IPS-18a (cell line): ENCODE measurements around the gene MUC4.
"Not testable (repeated sequence)": the region's sequence is repeated elsewhere in the genome, so short reads cannot be mapped to it uniquely, and the experiment has no call there.

Experiments
- H3K27ac ChIP-seq: one replicate; pipeline ENCODE4 v1.5.1; 2013; ENCODE audit warnings: low read length
- H3K27me3 ChIP-seq: one replicate; pipeline ENCODE4 v1.6.1; 2013; ENCODE audit warnings: mild to moderate bottlenecking, low read length; ENCODE audit not compliant: control insufficient read depth, insufficient read depth
- H3K36me3 ChIP-seq: one replicate; pipeline ENCODE4 v1.6.1; 2013; ENCODE audit warnings: low read depth, low read length; ENCODE audit not compliant: control insufficient read depth
- H3K4me1 ChIP-seq: one replicate; pipeline ENCODE4 v1.6.1; 2013; ENCODE audit warnings: low read depth, low read length; ENCODE audit not compliant: control insufficient read depth
- H3K4me3 ChIP-seq: one replicate; pipeline ENCODE4 v1.5.1; 2013; ENCODE audit warnings: low read length
- H3K9ac ChIP-seq: one replicate; pipeline ENCODE4 v1.6.1; 2013; ENCODE audit warnings: mild to moderate bottlenecking, low read length, moderate library complexity
- H3K9me3 ChIP-seq: one replicate; pipeline ENCODE4 v1.6.1; 2013; ENCODE audit warnings: low read depth, low read length; ENCODE audit not compliant: control insufficient read depth

The MUC4 gene

DNA sequence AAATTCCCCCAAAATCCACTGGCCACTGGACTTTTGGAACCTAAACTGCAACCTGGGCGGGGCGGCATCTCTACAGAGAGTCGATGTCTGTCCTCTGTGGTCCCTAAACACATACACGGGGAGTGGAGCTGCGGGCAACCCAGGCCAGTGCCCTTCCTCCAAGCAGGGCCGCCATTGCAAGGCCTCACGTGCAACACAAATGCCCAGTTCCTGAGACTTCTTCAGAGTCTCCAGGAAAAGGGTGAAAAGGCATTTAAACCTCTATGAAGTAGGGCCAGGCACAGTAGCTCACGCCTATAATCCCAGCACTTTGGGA lies 4.9 kb downstream of the MUC4 start:
- Histone ChIP-seq H3K27ac (peak overlapping the region; percentile 44), H3K4me3 (no peak overlapping the region), H3K9ac (no peak overlapping the region), H3K36me3 (no peaks in the 10 kb centered on the region), H3K4me1 (peaks cover 20% of the 10 kb centered on the region), H3K27me3 (no peaks in the 10 kb centered on the region), H3K9me3 (no peaks in the 10 kb centered on the region)

DNA sequence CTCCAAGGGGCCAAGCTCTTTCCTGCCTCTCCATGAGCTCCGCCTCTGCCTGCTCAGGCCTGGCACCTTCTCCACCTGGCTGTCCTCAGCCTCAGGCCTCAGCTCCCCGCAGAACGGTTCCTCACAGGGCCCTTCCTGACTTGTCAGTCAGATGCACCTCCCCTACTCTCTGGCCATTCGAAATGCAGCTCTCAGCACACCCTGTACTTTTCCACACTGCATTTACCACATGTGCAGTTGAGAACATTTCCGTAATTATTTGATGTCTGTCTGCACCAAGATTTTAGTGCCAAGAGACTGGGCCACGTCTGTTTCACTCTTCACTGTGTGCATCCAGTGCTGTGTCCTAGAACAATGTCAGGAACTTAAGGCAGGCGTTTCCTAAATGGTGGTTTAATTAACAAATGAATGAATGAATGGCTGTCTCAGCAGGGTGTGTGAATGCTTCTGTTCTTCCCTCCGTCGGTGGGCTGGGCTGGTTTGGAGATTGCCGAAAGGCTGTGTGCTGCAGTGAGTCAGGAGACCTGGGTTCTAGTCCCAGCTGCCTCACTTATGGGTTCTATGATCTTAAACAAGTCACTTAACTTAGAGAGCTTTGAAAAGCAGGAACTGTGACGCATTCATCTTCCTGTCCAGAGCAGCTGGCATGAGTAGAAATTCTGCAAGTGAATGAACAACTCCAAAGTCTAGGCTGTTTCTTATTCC lies 5.4 kb downstream of the MUC4 start:
- Histone ChIP-seq H3K9me3 (no peaks in the 10 kb centered on the region), H3K27me3 (no peaks in the 10 kb centered on the region), H3K36me3 (no peaks in the 10 kb centered on the region), H3K4me1 (peaks cover 21% of the 10 kb centered on the region), H3K27ac (peak overlapping the region; percentile 83), H3K9ac (peak overlapping the region; percentile 19), H3K4me3 (peak overlapping the region; percentile 42)

DNA sequence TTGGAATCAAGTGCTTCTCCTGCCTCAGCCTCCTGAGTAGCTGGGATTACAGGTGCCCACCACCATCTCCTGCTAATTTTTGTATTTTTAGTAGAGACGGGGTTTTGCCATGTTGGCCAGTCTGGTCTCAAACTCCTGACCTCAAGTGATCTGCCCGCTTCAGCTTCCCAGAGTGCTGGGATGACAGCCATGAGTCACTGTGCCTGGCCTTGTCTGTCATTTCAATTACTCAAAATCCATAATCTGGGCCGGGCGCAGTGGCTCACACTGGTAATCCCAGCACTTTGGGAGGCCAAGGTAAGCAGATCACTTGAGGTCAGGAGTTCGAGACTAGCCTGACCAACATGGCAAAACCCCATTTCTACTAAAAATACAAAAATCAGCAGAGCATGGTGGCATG lies 6.1 kb downstream of the MUC4 start:
- H3K4me1 ChIP-seq: peaks cover 21% of the 10 kb centered on the region
- H3K27me3 ChIP-seq, H3K4me3 ChIP-seq, H3K9me3 ChIP-seq, H3K9ac ChIP-seq, H3K36me3 ChIP-seq, H3K27ac ChIP-seq: not testable (repeated sequence)

DNA sequence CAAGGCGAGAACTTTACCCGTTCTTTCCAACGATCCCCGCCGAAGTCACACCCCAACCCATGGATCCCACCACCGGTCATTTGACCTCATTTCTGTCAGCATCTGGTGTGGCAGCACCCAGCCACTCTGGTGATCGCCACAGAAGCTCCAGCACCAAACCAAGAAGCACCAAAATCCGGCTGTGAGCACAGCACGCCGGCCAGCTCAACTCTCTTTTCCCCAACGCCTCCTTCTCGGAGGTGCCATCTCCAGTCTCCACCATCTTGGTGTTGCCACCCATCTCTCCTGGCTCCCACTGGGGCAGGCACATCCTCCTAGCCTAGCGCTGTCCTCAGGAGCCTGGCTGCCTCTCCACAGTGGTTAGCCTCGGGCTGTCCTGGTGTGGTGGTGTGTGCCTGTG lies 6.5 kb downstream of the MUC4 start:
- Histone ChIP-seq H3K4me1 (peaks cover 21% of the 10 kb centered on the region), H3K9ac (no peak overlapping the region), H3K9me3 (no peaks in the 10 kb centered on the region), H3K27me3 (no peaks in the 10 kb centered on the region), H3K27ac (no peak overlapping the region), H3K36me3 (no peaks in the 10 kb centered on the region), H3K4me3 (no peak overlapping the region)

DNA sequence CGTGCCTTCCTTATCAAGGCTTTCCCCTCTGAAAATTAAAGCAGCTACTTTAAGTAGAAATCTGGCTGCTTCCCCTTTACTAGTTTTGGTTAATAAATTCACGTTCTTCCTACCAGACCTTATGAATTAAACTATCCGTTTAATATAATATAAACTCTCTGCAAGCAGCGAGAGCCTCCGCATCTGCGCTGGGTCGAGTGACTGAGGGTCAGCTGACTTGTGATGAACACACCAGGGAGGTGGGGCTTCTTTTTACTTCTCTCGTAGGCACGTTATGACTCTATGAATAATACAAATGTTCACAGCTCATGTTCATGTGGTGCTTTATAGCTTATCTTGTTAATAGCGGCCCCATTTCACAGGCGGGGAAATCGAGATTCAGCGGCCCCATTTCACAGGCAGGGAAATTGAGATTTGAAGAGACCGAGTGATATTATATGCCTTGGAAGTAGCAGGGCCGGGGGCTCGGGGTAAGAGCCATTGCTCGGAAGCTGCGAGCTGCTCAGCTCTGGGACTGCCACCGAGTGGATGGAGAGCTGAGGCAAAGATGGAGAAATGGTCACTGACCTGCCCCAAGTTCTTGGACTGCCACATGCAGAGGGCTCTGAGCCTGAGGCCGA lies 8.3 kb downstream of the MUC4 start:
- Histone ChIP-seq H3K27ac (no peak overlapping the region), H3K4me1 (peaks cover 21% of the 10 kb centered on the region), H3K27me3 (no peaks in the 10 kb centered on the region)

DNA sequence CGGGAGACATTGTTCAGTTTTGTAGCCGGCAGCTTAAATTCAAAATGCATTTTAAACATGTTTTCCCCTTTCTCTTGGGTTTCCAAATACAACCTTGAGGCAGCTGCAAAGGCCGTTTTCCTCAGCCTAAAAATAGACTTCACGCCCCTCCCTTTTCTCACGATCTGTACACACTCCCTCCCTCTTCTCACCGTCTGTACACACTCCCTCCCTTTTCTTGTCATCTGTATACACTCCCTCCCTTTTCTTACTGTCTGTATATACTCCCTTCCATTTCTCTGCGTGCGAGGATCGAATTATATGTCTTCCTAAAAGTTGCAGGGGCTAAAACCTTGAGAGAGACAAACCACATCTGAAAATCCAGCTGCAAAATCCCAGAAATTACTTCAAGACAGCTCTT lies 8.9 kb downstream of the MUC4 start:
- no peaks in the 10 kb centered on the region for H3K9me3 ChIP-seq
- no peaks in the 10 kb centered on the region for H3K27me3 ChIP-seq
- H3K4me3 ChIP-seq: no peak overlapping the region
- no peak overlapping the region for H3K9ac ChIP-seq
- H3K4me1 ChIP-seq: peaks cover 21% of the 10 kb centered on the region
- H3K36me3 ChIP-seq: no peaks in the 10 kb centered on the region
- no peak overlapping the region for H3K27ac ChIP-seq

More for the DNA sequence above, 8.3 kb downstream of the MUC4 start:
- H3K9me3 ChIP-seq: no peaks in the 10 kb centered on the region
- no peak overlapping the region for H3K4me3 ChIP-seq
- H3K9ac ChIP-seq: no peak overlapping the region
- no peaks in the 10 kb centered on the region for H3K36me3 ChIP-seq

DNA sequence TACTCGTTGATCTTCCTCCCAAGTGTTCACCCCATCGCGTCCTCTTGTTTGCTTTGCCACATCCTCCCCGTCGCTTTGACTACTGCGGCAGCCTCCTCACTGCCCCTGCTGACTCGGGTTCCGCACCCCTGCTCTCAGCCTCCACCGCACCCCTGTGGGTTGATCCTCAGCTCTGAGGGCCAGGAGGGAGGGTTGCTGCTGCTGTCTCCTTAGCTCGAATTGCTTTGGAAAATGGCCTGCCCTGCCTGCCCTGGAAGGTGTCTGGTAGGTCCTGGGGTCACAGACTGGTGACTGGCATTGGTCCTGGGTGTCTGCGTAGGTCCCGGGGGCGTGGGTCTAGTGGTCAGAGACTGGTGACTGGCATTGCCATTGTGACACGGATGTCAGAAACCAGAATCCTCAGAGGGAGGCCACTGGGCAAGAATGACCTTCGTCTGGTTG lies 9.4 kb downstream of the MUC4 start:
- Histone ChIP-seq H3K9me3 (no peaks in the 10 kb centered on the region), H3K27me3 (no peaks in the 10 kb centered on the region), H3K4me3 (no peak overlapping the region), H3K9ac (no peak overlapping the region), H3K27ac (no peak overlapping the region), H3K4me1 (peaks cover 17% of the 10 kb centered on the region), H3K36me3 (no peaks in the 10 kb centered on the region)

DNA sequence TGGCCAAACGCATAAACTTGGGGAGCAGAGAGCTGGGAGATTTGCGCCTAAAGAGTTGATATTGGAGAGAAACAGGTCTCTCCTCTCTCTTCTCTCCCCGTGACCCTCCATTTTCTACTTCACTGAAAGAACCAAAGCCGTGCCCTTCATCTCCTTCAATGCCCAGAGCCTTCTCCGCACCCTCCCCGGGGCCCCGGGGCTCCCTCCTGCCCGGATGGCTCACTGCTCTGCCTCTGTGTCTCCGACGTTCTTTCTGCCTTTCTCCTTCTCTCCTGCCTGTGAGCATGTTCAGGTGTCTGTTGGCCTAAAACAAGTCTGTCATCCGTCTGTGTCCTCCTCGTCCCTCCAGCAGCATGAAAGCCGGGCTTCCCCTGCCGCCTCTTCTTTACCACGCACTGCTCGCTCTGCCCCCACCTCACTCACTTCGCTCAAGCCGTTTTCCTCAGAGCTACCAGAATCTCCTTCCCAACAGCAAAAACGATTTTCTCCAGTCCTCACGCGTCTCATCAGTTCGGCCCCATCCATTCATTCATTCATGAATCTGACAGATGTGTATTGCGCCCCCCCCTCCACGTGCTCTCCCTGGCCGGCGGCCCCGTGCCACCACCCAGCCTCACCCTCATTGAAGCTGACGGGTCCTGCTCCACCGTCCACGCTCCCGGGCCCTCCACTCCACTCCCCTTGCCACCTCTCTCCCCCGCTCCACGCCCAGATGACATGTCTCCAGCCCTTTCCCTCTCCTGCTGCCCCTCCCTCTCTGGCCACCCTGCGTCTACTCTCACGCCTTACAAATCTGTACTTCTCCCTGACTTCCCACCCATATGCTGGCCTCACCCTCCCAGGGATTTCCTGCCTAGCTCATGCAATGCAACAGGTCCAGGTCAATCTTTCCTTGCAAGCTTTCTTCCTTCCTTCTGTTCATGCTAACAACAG lies 10.2 kb downstream of the MUC4 start:
- Histone ChIP-seq H3K9ac (no peak overlapping the region), H3K9me3 (no peaks in the 10 kb centered on the region), H3K36me3 (no peaks in the 10 kb centered on the region), H3K4me3 (no peak overlapping the region), H3K27ac (no peak overlapping the region), H3K4me1 (peaks cover 17% of the 10 kb centered on the region), H3K27me3 (no peaks in the 10 kb centered on the region)

DNA sequence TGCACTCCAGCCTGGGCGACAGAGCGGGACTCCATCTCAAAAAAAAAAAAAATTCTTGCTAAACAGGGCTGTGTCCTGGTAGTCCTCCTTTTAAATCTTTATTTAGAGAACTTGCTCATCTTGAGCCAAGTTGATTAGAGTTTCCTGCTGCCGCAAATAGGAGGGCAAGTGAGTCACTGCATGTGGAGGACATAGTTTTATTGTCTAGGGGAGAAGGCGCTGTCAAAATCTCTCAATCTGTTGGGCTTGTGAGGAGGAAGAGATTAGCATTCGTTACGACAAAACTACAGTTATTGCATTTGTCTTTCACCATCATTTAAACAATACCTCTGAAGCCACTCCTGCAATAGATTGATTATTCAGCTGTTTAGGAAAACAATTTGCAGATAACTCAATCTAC lies 11.5 kb downstream of the MUC4 start:
- Histone ChIP-seq H3K27ac (no peak overlapping the region), H3K9ac (no peak overlapping the region), H3K4me1 (peaks cover 8% of the 10 kb centered on the region), H3K9me3 (no peaks in the 10 kb centered on the region), H3K36me3 (no peaks in the 10 kb centered on the region), H3K4me3 (no peak overlapping the region), H3K27me3 (no peaks in the 10 kb centered on the region)

DNA sequence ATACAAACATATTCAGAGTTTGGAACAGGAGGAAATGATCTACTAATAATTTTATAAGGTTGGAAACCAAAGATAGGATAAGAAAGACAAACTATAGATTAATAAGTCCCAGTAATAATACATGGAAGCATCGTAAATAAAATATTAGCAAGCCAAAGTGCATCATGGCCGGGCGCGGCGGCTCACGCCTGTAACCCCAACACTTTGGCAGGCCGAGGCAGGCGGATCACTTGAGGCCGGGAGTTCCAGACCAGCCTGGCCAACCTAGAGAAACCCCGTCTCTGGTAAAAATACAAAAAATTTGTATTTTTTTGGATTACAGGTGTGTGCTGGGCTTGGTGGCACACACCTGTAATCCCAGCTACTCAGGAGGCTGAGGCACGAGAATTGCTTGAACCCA lies 14.9 kb downstream of the MUC4 start:
- H3K9ac ChIP-seq: no peak overlapping the region
- no peaks in the 10 kb centered on the region for H3K27me3 ChIP-seq
- H3K4me1 ChIP-seq: peaks cover under 1% of the 10 kb centered on the region
- H3K9me3 ChIP-seq: no peaks in the 10 kb centered on the region
- H3K4me3 ChIP-seq: no peak overlapping the region
- H3K27ac ChIP-seq: no peak overlapping the region
- no peaks in the 10 kb centered on the region for H3K36me3 ChIP-seq

DNA sequence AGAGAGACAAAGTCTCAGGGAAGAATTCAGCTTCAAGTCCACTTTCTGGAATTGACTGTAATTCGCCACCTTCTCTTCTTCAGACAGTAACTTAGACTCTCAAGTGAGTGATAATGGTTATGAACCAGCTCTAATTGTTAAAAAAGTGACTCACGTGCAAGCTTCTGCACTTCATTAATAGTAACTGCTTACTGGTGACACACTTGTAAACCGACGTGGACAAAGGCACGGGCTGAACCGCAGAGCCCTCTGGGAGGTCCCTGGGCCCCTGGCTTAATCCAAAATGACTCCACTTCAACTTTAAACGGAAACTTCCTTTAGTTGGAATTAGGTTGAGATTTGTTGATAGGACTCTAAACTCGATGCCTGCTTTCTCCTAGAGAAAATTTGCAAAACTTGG lies 17.0 kb downstream of the MUC4 start:
- Histone ChIP-seq H3K9ac (no peak overlapping the region), H3K4me1 (no peaks in the 10 kb centered on the region), H3K4me3 (no peak overlapping the region), H3K36me3 (no peaks in the 10 kb centered on the region), H3K27me3 (no peaks in the 10 kb centered on the region), H3K9me3 (no peaks in the 10 kb centered on the region), H3K27ac (no peak overlapping the region)
